Kasumi-1 (cell line): ENCODE measurements around the gene TMPRSS4.
"Not testable (repeated sequence)": the region's sequence is repeated elsewhere in the genome, so short reads cannot be mapped to it uniquely, and the experiment has no call there.

Experiments used
- DNase-seq, 2 experiments: peaks; one replicate each; lab custom pipeline; 2025; lab: John Stamatoyannopoulos, UW

TMPRSS4 gene

GRCh38 chr11:118056806-118057205 is 20.1 kb upstream of the TMPRSS4 start:
- no peak for DNase-seq

- no peak for DNase-seq
These were observed 19.4 kb upstream of the TMPRSS4 start for GRCh38 chr11:118057251-118058145.

GRCh38 chr11:118058311-118059245 is 18.3 kb upstream of the TMPRSS4 start:
- DNase-seq, result no peak

- no peak for DNase-seq
These were observed 17.5 kb upstream of the TMPRSS4 start for GRCh38 chr11:118059246-118059940.

- no peak for DNase-seq
These were observed 16.7 kb upstream of the TMPRSS4 start for GRCh38 chr11:118060081-118060661.

- no peak for DNase-seq
These were observed 16.0 kb upstream of the TMPRSS4 start for GRCh38 chr11:118060869-118061268.

GRCh38 chr11:118061586-118062125 is 15.2 kb upstream of the TMPRSS4 start:
- DNase-seq, result no peak

GRCh38 chr11:118062181-118062580 is 14.7 kb upstream of the TMPRSS4 start:
- not testable (repeated sequence) for DNase-seq

- DNase-seq, result not testable (repeated sequence)
These were observed 14.2 kb upstream of the TMPRSS4 start for GRCh38 chr11:118062631-118063030.

- no peak for DNase-seq
These were observed 11.9 kb upstream of the TMPRSS4 start for GRCh38 chr11:118064956-118065355.

GRCh38 chr11:118065384-118065783 is 11.5 kb upstream of the TMPRSS4 start:
- no peak for DNase-seq

GRCh38 chr11:118067006-118067405 is 9.9 kb upstream of the TMPRSS4 start:
- DNase-seq, result no peak

- DNase-seq, result no peak
These were observed 8.5 kb upstream of the TMPRSS4 start for GRCh38 chr11:118068206-118068944.

GRCh38 chr11:118068945-118069612 is 7.8 kb upstream of the TMPRSS4 start:
- no peak for DNase-seq

- DNase-seq, result no peak
These were observed 5.4 kb upstream of the TMPRSS4 start for GRCh38 chr11:118071416-118072030.

GRCh38 chr11:118073554-118073953 is 3.3 kb upstream of the TMPRSS4 start:
- no peak for DNase-seq

GRCh38 chr11:118074091-118074685 is 2.7 kb upstream of the TMPRSS4 start:
- DNase-seq, result no peak

- no peak for DNase-seq
These were observed 2.1 kb upstream of the TMPRSS4 start for GRCh38 chr11:118074785-118075184.

- no peak for DNase-seq
These were observed 2.1 kb downstream of the TMPRSS4 start for GRCh38 chr11:118078911-118079411.
